ENCODE results near the gene SYS1.

Gene SYS1

GRCh38 chr20:45391559-45391958, 28.6 kb downstream of the SYS1 start:
- no peak for DNase-seq

DNA sequence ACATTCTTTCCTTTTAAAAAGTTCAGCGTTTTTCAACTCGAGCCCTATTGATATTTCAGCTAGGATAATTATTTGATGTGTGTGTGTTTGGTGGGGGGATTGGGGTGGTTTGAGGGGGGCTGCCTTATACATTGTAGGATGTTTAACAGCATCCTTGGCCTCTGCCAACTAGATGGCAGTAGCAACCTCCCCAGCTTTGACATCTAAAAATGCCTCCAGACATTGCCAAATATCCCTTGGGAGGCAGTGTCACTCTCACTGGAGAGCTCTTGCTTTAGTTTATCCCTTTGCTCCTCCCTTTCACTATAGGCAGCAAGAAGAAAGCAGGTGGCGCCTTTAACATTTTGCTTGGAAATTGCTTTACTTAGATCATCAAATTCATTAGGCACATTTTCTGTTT, 29.8 kb downstream of the SYS1 start:
- DNase-seq = no peak

DNA sequence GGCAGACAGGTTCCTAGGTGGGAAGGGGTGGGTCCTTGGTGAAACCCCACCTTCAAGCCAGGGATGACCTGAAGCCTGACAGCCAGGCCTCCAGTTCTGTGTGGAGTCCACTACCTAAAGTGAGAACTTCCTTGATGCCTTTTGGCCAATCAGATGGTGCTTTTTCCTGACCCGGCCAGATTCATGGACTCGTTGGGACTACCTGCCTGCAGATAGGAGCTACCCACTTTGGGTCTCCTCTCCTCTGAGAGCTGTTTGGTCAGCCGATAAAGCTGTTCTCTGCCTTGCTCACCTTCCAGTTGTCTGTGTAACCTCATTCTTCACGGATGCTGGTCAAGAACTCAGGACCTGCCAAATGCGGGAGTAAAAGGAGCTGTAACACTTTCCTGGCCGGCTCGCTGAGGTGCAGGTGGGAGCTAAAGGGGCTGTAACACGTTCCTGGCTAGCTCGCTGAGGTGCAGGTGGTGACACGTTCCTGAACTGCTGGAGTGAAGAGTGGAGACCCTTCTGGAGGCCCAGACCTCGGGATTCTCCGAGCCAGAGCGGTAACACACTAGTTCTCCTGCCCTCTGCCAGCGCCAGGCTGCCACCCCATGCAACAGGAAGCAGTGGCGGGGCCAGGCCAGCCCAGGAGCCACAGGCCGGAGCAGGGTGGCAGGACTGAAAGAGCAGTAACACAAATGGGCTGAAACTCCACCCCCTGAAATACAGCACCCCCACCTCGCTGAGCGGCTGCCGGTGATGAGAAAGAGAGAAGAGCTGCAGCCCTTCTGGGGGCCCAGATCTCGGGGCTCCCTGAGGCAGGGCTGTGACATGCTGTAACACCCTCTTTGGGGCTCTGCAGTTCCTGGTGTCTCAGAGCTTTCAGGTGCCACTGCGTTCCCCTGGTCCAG, 31.5 kb downstream of the SYS1 start:
- DNase-seq = no peak

GRCh38 chr20:45395114-45395415, 32.1 kb downstream of the SYS1 start:
- DNase-seq = no peak

GRCh38 chr20:45399018-45399417, 36.1 kb downstream of the SYS1 start:
- no peak for DNase-seq

- no peak for DNase-seq
These were observed 37.5 kb downstream of the SYS1 start for GRCh38 chr20:45400346-45401031.

GRCh38 chr20:45402946-45403345, 40.0 kb downstream of the SYS1 start:
- DNase-seq = no peak

- DNase-seq = no peak
These were observed 41.5 kb downstream of the SYS1 start for GRCh38 chr20:45404438-45404837.

DNA sequence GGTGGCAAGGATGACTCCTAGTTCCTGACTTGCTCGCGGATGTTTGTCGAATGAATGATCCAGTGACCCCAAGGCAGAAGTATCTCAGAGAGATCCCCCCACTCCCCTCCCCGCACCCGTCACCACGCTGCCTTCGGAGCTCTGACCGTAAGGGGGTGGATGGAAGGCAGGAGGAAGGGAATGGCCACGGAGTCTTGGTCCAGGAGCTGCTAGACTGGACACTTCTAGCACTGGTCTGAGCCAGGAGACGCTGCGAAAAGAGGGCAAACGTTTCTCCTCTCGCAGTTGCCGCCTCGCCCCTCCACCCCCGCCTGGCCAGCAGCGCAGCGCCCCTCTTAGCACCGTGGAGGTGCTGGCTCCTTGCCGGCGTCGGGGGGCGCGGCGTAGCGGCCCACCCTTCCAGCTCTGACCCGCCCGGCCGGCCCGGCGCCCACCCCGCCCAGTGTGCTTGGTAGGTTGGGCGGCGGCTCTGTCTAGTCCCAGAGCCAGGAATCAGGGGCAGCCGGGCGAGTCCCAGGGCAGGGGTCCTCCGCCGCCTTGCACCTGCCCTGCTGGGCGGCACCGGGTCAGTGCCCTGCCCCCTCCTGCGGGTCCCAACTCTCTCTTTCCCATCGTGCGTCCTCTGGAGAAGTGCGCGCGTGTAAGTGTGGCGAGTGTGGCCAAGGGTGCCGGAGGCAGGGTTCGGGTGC, 42.8 kb downstream of the SYS1 start:
- no peak for DNase-seq

GRCh38 chr20:45406260-45407066, 43.5 kb downstream of the SYS1 start:
- peak; percentile 76 for DNase-seq

- no peak for DNase-seq
These were observed 44.2 kb downstream of the SYS1 start for GRCh38 chr20:45407067-45407745.

DNA sequence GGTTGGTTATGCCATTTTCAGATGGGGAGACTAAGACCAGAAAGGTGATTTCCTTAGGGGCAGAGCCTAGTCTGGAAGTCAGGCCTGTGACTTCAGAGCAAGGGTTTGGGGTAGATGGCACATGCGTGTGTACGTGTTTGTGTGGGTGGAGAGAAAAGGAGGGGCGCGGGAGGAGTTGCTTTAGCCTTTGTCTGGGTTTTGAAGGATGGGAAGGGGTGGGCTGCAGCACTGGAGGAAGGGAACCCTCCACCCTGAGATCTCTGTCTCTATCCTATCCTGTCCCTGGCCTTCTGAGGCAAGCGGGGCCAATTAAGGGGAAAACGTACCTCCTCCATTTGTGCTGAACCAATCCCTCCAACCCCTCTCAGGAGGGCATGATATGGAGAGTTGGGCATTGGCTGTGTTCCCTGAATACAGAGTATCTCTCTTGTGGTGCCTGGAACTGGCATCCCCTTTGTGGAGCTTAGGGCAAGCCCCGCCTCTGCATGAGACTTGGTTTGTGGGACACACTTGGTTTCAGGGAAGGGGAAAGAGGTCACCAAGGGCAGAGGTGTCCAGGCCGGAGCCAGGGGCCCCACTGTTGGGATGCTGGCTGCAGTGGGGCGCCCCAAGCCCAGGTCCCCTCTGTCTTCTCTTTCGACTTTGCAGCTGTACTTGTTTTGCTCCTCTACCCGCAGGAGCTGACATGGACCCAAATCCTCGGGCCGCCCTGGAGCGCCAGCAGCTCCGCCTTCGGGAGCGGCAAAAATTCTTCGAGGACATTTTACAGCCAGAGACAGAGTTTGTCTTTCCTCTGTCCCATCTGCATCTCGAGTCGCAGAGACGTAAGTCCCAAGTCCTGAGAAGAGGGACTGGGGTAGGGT, 45.1 kb downstream of the SYS1 start, which contains the start of gene DBNDD2:
Gene DBNDD2 (plus strand): TSS at position 507 of the 863 bp plus-strand sequence. CDS start 179 bp downstream, at position 686.
- DNase-seq = no peak

- no peak for DNase-seq
These were observed 45.8 kb downstream of the SYS1 start for GRCh38 chr20:45408646-45409213.

- DNase-seq = no peak
These were observed 46.7 kb downstream of the SYS1 start for GRCh38 chr20:45409521-45410272.

DNA sequence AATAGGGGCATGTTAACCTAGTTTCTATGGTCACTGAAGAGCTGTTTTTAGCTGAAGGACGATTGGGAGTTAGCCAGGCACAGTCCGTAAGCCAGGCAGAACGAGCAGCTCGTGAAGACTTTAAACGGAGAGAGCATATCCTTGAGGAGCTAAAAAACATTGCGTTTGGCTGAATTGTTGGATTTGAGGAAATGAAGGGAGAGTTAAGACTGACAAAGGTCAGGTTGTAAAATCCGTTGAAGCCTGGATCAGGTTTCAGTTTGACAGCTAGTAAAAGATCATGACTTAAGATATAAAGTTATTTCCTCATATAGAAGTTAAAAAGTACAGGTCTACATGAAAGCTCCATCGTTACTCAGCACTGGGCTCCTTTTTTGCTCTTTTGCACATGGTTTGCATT, 47.9 kb downstream of the SYS1 start:
- DNase-seq = no peak

GRCh38 chr20:45412653-45413052, 49.7 kb downstream of the SYS1 start:
- no peak for DNase-seq

DNA sequence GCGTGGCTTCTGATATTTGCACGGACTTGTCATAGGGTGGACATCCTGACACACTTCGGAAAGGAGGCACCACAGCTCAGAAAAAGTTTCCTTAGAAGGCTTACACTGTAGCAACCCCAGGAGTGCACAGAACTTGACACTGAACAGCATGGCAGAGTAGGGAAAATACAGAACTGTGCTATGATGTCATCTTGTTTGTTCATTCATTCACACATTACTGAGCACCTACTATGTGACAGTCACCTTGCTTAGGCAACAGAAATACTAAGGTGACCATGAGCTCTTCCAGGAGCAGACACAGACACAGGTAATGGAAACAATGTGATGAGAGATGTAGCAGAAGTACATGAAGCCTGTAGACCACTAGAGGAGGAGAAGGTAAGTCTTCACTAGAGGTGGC, 50.5 kb downstream of the SYS1 start:
- DNase-seq = no peak

DNA sequence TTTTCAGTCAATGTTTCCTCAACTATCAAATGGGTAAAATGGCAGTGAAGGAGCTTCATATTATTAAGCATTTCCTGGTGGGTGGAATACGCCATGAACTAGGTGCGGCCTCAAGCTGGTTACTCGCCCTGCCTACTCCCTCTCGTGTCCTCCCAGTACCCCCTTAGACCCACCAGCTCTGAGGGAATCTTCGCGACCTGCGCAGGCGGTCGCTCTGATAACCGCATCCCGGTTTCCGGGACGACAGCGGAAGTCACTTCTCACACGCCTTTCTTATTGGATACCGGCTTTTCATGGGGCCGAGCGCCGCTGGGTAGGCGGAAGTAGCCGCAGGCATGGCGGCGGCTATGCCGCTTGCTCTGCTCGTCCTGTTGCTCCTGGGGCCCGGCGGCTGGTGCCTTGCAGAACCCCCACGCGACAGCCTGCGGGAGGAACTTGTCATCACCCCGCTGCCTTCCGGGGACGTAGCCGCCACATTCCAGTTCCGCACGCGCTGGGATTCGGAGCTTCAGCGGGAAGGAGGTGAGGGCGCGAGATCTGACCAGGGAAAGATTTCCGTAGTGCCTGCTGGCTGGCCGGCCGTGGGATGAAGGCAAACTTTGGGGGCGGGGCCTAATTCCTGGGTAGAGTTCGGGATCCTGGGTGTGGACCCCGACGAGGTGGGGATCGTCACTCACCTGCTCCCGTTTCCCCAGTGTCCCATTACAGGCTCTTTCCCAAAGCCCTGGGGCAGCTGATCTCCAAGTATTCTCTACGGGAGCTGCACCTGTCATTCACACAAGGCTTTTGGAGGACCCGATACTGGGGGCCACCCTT, 53.1 kb downstream of the SYS1 start, which contains the start of gene PIGT:
Gene PIGT (plus strand): TSS at position 320 of the 816 bp plus-strand sequence. CDS start 16 bp downstream, at position 336.
- peak; percentile 91 for DNase-seq

DNA sequence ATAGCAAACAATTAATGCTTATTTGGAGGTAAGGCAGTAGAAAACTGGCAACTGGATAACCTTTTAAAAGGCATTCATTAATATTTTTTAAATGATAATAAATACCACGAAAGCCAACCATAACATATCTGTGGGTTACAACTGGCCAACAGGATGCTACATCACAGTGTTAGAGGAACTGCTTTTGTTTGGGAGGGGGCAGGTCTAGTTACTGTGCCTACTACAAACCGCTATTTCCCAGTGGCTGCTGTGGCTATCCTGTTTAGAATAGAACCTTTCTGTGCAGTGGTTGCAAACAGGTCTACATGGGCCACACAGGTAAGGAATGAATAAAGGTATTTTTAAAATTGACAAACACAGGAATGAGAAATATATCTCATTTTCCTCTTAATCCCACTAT, 54.0 kb downstream of the SYS1 start:
- no peak for DNase-seq

Data from activated CD8-positive, alpha-beta memory T cell treated with anti-CD3 and anti-CD28 coated beads for 24 hours (primary cell).